Hematopoietic multipotent progenitor cell treated with erythropoietin and hydrocortisone succinate and interleukin-3 and kit ligand, for 15 days (in vitro differentiated cells): ENCODE results near the gene BCAS1.
"Not testable (repeated sequence)": the region's sequence is repeated elsewhere in the genome, so short reads cannot be mapped to it uniquely, and the experiment has no call there.

ENCODE experiments used
- DNase-seq: peaks from one replicate; pipeline ENCODE4 v3.0.0-alpha.2; 2015; ENCODE audit warnings: low spot score

Gene BCAS1

GRCh38 chr20:53941680-53942471 lies 128.5 kb downstream of the BCAS1 start:
- no peak for DNase-seq

- DNase-seq, result no peak
These were observed 129.4 kb downstream of the BCAS1 start for GRCh38 chr20:53940907-53941545.

GRCh38 chr20:53940360-53940702 lies 130.1 kb downstream of the BCAS1 start:
- no peak for DNase-seq

- peak; percentile 68 for DNase-seq
These were observed 130.6 kb downstream of the BCAS1 start for GRCh38 chr20:53939572-53940359.

- DNase-seq, result no peak
These were observed 131.2 kb downstream of the BCAS1 start for GRCh38 chr20:53939190-53939571.

GRCh38 chr20:53938739-53939138 lies 131.7 kb downstream of the BCAS1 start:
- no peak for DNase-seq

GRCh38 chr20:53937929-53938367 lies 132.4 kb downstream of the BCAS1 start:
- no peak for DNase-seq

- DNase-seq, result no peak
These were observed 133.1 kb downstream of the BCAS1 start for GRCh38 chr20:53937339-53937741.

GRCh38 chr20:53935344-53936084 lies 134.9 kb downstream of the BCAS1 start:
- DNase-seq, result no peak

- DNase-seq, result no peak
These were observed 135.7 kb downstream of the BCAS1 start for GRCh38 chr20:53934421-53935343.

- DNase-seq, result no peak
These were observed 137.1 kb downstream of the BCAS1 start for GRCh38 chr20:53933232-53933846.

- not testable (repeated sequence) for DNase-seq
These were observed 137.7 kb downstream of the BCAS1 start for GRCh38 chr20:53932655-53933192.

- DNase-seq, result no peak
These were observed 138.8 kb downstream of the BCAS1 start for GRCh38 chr20:53931597-53931996.

GRCh38 chr20:53930651-53931504 lies 139.5 kb downstream of the BCAS1 start:
- no peak for DNase-seq

GRCh38 chr20:53929974-53930650 lies 140.3 kb downstream of the BCAS1 start:
- no peak for DNase-seq

- no peak for DNase-seq
These were observed 141.0 kb downstream of the BCAS1 start for GRCh38 chr20:53929399-53929798.

- DNase-seq, result no peak
These were observed 142.4 kb downstream of the BCAS1 start for GRCh38 chr20:53927990-53928389.

- DNase-seq, result no peak
These were observed 143.9 kb downstream of the BCAS1 start for GRCh38 chr20:53926428-53927028.
